ENCODE data around the gene MTOR. TPM values are rescaled to one million over a fixed set of nuclear protein-coding genes. Genes with fewer than 3 reads are reported as not detected.

Gene MTOR
- total RNA-seq, 2 experiments from 2014 or later, result 32.9 to 36.2 TPM

- Mint-ChIP-seq H3K27ac (no peak overlapping the region), H3K4me1 (peaks cover 4% of the 10 kb centered on the region), H3K4me3 (no peak overlapping the region), H3K9me3 (no peaks in the 10 kb centered on the region), H3K27me3 (no peaks in the 10 kb centered on the region), H3K36me3 (ENCODE audit: low read depth) (peaks cover 56% of the 10 kb centered on the region)
- no peak for DNase-seq
- ChIA-PET CTCF (no interaction called here), POLR2A (interaction anchor here (1.4 kb wide), 1 partner anchor 48 kb away, joined by 3 read pairs; the partner anchor contains the start of gene EXOSC10)
Observed at GRCh38 chr1:11147197-11147770, 115.1 kb downstream of the MTOR start.

GRCh38 chr1:11145741-11146140 lies 116.6 kb downstream of the MTOR start:
- CTCF ChIA-PET, result no interaction called here
- Mint-ChIP-seq H3K4me1 (peaks cover 4% of the 10 kb centered on the region), H3K27ac (no peak overlapping the region), H3K9me3 (no peaks in the 10 kb centered on the region), H3K36me3 (ENCODE audit: low read depth) (peaks cover 56% of the 10 kb centered on the region), H3K4me3 (no peak overlapping the region), H3K27me3 (no peaks in the 10 kb centered on the region)
- POLR2A ChIA-PET, result no interaction called here
- DNase-seq, result no peak

GRCh38 chr1:11144570-11145256 lies 117.6 kb downstream of the MTOR start:
- Mint-ChIP-seq H3K36me3 (ENCODE audit: low read depth) (peaks cover 47% of the 10 kb centered on the region), H3K4me3 (no peak overlapping the region), H3K9me3 (no peaks in the 10 kb centered on the region), H3K4me1 (peaks cover 4% of the 10 kb centered on the region), H3K27me3 (no peaks in the 10 kb centered on the region), H3K27ac (no peak overlapping the region)
- ChIA-PET CTCF (interaction anchor here (0.7 kb wide), 1 partner anchor 45 kb away, joined by 3 read pairs; the partner anchor contains the start of gene EXOSC10), POLR2A (interaction anchor here (1.3 kb wide), 1 partner anchor 12 kb away, joined by 5 read pairs; no protein-coding TSS in a partner anchor)
- no peak for DNase-seq

- ChIA-PET POLR2A (interaction anchor here (1.3 kb wide), 1 partner anchor 13 kb away, joined by 5 read pairs; no protein-coding TSS in a partner anchor), CTCF (no interaction called here)
- Mint-ChIP-seq H3K27ac (no peak overlapping the region), H3K4me1 (peaks cover 4% of the 10 kb centered on the region), H3K36me3 (ENCODE audit: low read depth) (peaks cover 41% of the 10 kb centered on the region), H3K27me3 (no peaks in the 10 kb centered on the region), H3K9me3 (no peaks in the 10 kb centered on the region), H3K4me3 (no peak overlapping the region)
- DNase-seq, result no peak
Observed at GRCh38 chr1:11143907-11144306, 118.4 kb downstream of the MTOR start.

- no peak for DNase-seq
- no peaks in the 10 kb centered on the region for H3K9me3 Mint-ChIP-seq
- ChIA-PET POLR2A (interaction anchor here (1.3 kb wide), 1 partner anchor 13 kb away, joined by 5 read pairs; no protein-coding TSS in a partner anchor), CTCF (no interaction called here)
- peaks cover 43% of the 10 kb centered on the region for H3K36me3 Mint-ChIP-seq (ENCODE audit: low read depth)
- H3K4me1 Mint-ChIP-seq, result peaks cover 4% of the 10 kb centered on the region
- no peak overlapping the region for H3K27ac Mint-ChIP-seq
- H3K4me3 Mint-ChIP-seq, result no peak overlapping the region
- no peaks in the 10 kb centered on the region for H3K27me3 Mint-ChIP-seq
Observed at GRCh38 chr1:11143401-11143800, 119.0 kb downstream of the MTOR start.

GRCh38 chr1:11142618-11143391 lies 119.5 kb downstream of the MTOR start:
- peaks cover 4% of the 10 kb centered on the region for H3K4me1 Mint-ChIP-seq
- ChIA-PET CTCF (no interaction called here), POLR2A (no interaction called here)
- no peak for DNase-seq
- H3K4me3 Mint-ChIP-seq, result no peak overlapping the region
- H3K36me3 Mint-ChIP-seq (ENCODE audit: low read depth), result peaks cover 41% of the 10 kb centered on the region
- no peaks in the 10 kb centered on the region for H3K9me3 Mint-ChIP-seq
- H3K27ac Mint-ChIP-seq, result no peak overlapping the region
- H3K27me3 Mint-ChIP-seq, result no peaks in the 10 kb centered on the region

- CTCF ChIA-PET, result no interaction called here
- Mint-ChIP-seq H3K4me1 (peaks cover 4% of the 10 kb centered on the region), H3K27me3 (no peaks in the 10 kb centered on the region), H3K9me3 (no peaks in the 10 kb centered on the region), H3K36me3 (ENCODE audit: low read depth) (peaks cover 28% of the 10 kb centered on the region), H3K27ac (no peak overlapping the region), H3K4me3 (no peak overlapping the region)
- DNase-seq, result no peak
- POLR2A ChIA-PET, result no interaction called here
Observed at GRCh38 chr1:11138952-11139351, 123.4 kb downstream of the MTOR start.

- Mint-ChIP-seq H3K4me3 (no peak overlapping the region), H3K4me1 (no peaks in the 10 kb centered on the region), H3K27me3 (no peaks in the 10 kb centered on the region), H3K27ac (no peak overlapping the region), H3K36me3 (ENCODE audit: low read depth) (peaks cover 27% of the 10 kb centered on the region), H3K9me3 (no peaks in the 10 kb centered on the region)
- no peak for DNase-seq
- CTCF ChIA-PET, result interaction anchor here (1.3 kb wide), 1 partner anchor 100 kb away, joined by 5 read pairs; no protein-coding TSS in a partner anchor
- POLR2A ChIA-PET, result no interaction called here
Observed at GRCh38 chr1:11138029-11138428, 124.3 kb downstream of the MTOR start.

- Mint-ChIP-seq H3K4me3 (no peak overlapping the region), H3K4me1 (no peaks in the 10 kb centered on the region), H3K27me3 (no peaks in the 10 kb centered on the region), H3K9me3 (no peaks in the 10 kb centered on the region), H3K36me3 (ENCODE audit: low read depth) (peaks cover 34% of the 10 kb centered on the region), H3K27ac (no peak overlapping the region)
- no peak for DNase-seq
- ChIA-PET POLR2A (no interaction called here), CTCF (no interaction called here)
Observed at GRCh38 chr1:11134898-11135266, 127.5 kb downstream of the MTOR start.

- ChIA-PET CTCF (no interaction called here), POLR2A (no interaction called here)
- Mint-ChIP-seq H3K36me3 (ENCODE audit: low read depth) (peaks cover 39% of the 10 kb centered on the region), H3K27me3 (no peaks in the 10 kb centered on the region), H3K27ac (no peak overlapping the region), H3K4me3 (no peak overlapping the region), H3K4me1 (no peaks in the 10 kb centered on the region), H3K9me3 (no peaks in the 10 kb centered on the region)
- DNase-seq, result no peak
Observed at GRCh38 chr1:11134251-11134897, 128.0 kb downstream of the MTOR start.

GRCh38 chr1:11132563-11133293 lies 129.6 kb downstream of the MTOR start:
- Mint-ChIP-seq H3K9me3 (no peaks in the 10 kb centered on the region), H3K4me3 (no peak overlapping the region), H3K4me1 (no peaks in the 10 kb centered on the region), H3K27ac (no peak overlapping the region), H3K36me3 (ENCODE audit: low read depth) (peaks cover 47% of the 10 kb centered on the region), H3K27me3 (no peaks in the 10 kb centered on the region)
- POLR2A ChIA-PET, result no interaction called here
- CTCF ChIA-PET, result no interaction called here
- DNase-seq, result no peak

- ChIA-PET CTCF (interaction anchor here (1.0 kb wide), 1 partner anchor 94 kb away, joined by 4 read pairs; no protein-coding TSS in a partner anchor), POLR2A (no interaction called here)
- no peak for DNase-seq
- Mint-ChIP-seq H3K36me3 (ENCODE audit: low read depth) (peaks cover 51% of the 10 kb centered on the region), H3K9me3 (no peaks in the 10 kb centered on the region), H3K4me3 (no peak overlapping the region), H3K27me3 (no peaks in the 10 kb centered on the region), H3K27ac (no peak overlapping the region), H3K4me1 (no peaks in the 10 kb centered on the region)
Observed at GRCh38 chr1:11131816-11132215, 130.5 kb downstream of the MTOR start.

Measured in activated CD4-positive, alpha-beta memory T cell treated with anti-CD3 and anti-CD28 coated beads, Interleukin-2, amount 10 ng/mL, durations not matched to agents 7 days and 5 days (primary cell).